A673 (cell line): ENCODE results near the gene AATF. TPM values are rescaled to one million over a fixed set of nuclear protein-coding genes. Genes with fewer than 3 reads are reported as not detected.

Experiments used
- BruUV-seq: library from RNA; stranded (reverse); fragments of 400-500 nt; replicated peaks from 2 replicates; lab custom pipeline; 2021; lab: Mats Ljungman, UMichigan
- CTCF ChIA-PET: fragments of 300-600 bp; sonication (Branson Sonifier 250); formaldehyde crosslinking; loops from one replicate; lab custom pipeline; 2022; ENCODE audit warnings: antibody characterized with exemption; lab: Charles Lee
- POLR2A ChIA-PET: fragments of 300-600 bp; sonication (Branson Sonifier 250); formaldehyde crosslinking; loops from one replicate; lab custom pipeline; 2022; ENCODE audit warnings: antibody characterized with exemption; ENCODE audit not compliant: low non-redundant PET; lab: Charles Lee
- DNase-seq: peaks from one replicate; pipeline ENCODE4 v3.0.0-alpha.2; 2015; ENCODE audit warnings: low spot score
- H3K27ac ChIP-seq: fragments of 200-600 bp; sonication (generic); 2 replicates; pipeline ENCODE4 v1.5.1; 2016; ENCODE audit warnings: mixed run types, low read depth, mild to moderate bottlenecking, mixed read lengths, antibody characterized with exemption, low read length; ENCODE audit not compliant: poor library complexity, severe bottlenecking
- H3K27me3 ChIP-seq: fragments of 200-600 bp; sonication (generic); replicated peaks from 2 replicates; pipeline ENCODE4 v1.6.1; 2017; ENCODE audit warnings: mixed run types, low read depth, mild to moderate bottlenecking, mixed read lengths, antibody characterized with exemption, low read length; ENCODE audit not compliant: insufficient read depth, poor library complexity
- H3K36me3 ChIP-seq: fragments of 200-600 bp; sonication (generic); 2 replicates; pipeline ENCODE4 v1.6.1; 2016; ENCODE audit warnings: mixed run types, mild to moderate bottlenecking, mixed read lengths, antibody characterized with exemption, low read length; ENCODE audit not compliant: insufficient read depth, poor library complexity, severe bottlenecking
- H3K4me1 ChIP-seq: fragments of 200-600 bp; sonication (generic); 2 replicates; pipeline ENCODE4 v1.6.1; 2017; ENCODE audit warnings: mixed run types, mild to moderate bottlenecking, mixed read lengths, antibody characterized with exemption, low read length; ENCODE audit not compliant: insufficient read depth, poor library complexity, severe bottlenecking
- H3K4me3 ChIP-seq: fragments of 200-600 bp; sonication (generic); 2 replicates; pipeline ENCODE4 v1.5.1; 2016; ENCODE audit warnings: low read depth, mixed run types, mild to moderate bottlenecking, mixed read lengths, low read length; ENCODE audit not compliant: poor library complexity, severe bottlenecking
- H3K9me3 ChIP-seq: fragments of 200-600 bp; sonication (generic); 2 replicates; pipeline ENCODE4 v1.6.1; 2016; ENCODE audit warnings: mixed run types, low read depth, mild to moderate bottlenecking, mixed read lengths, antibody characterized with exemption, low read length; ENCODE audit not compliant: poor library complexity, severe bottlenecking
- EZH2 ChIP-seq: fragments of 200-600 bp; sonication (generic); IDR thresholded peaks from 2 replicates; pipeline ENCODE4 v1.6.1; 2017; ENCODE audit warnings: borderline replicate concordance, low read depth, mild to moderate bottlenecking, mixed read lengths, antibody characterized with exemption, low read length; ENCODE audit not compliant: poor library complexity, severe bottlenecking
- intact Hi-C: fragments of 100-400 bp; cut with micrococcal nuclease; formaldehyde crosslinking; loops from one replicate; pipeline ENCODE4 v1.10.0; 2022; ENCODE audit not compliant: unreplicated experiment
- total RNA-seq: library from RNA; stranded (reverse); gene quantifications from 2 replicates; pipeline ENCODE4 v1.2.3, GENCODE V29; 2021
- TF ChIP-seq, protein P1 (sequence below): fragments of 300-800, 200-600 bp; sonication (generic); conservative IDR thresholded peaks from 2 replicates; pipeline ENCODE4 v1.5.1; 2017; ENCODE audit warnings: low read depth, mild to moderate bottlenecking, antibody characterized with exemption, low read length, moderate library complexity, mixed read lengths

Gene AATF
- total RNA-seq, 1 experiment from 2014 or later = 51.3 TPM

DNA sequence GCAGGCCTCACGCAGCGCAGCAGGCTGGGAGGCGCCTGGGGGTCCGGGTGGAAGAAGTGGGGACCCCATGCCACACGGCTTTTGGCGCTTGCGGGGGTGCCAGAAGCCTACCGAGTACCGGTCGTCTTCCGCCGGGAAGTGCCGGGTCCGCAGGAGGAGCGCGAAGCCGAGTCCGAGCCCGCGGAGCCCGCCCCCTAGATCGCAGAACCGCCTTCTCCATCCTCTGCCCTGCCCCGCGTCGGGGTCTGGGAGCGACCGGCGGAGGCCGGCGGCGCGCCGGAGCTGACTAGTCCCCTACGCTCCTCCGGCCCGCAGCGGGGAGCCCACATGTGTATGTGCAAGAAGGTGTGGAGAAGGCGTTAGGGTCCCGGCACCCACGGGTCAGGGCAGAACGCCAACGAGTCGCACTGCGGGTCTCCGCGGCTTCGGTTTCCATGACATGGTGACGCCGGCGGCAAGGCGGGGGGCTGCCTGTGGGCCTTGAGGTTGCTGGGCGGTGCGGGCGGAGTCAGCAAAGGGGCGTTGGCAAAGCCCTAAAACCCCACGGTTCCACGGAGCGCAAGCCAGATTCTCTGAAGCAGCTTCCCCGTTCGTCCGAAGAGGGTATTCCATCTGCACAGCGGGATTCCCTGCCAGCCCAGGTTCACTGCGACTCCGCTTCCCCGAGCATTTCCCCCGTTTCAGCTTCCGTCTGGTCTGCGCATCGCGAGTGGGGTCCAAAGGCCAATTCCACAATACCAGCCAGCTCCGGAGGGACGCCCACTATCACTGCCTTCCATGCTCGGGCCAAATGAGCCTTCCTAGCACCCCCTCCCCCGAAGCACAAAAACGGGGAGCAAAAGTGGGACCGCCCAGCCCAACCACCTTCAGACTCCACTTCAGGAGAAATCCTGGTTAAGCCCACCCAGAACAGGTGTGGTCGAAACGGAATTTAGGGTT is 13.8 kb upstream of the AATF start:
- TF ChIP-seq, protein P1, sequence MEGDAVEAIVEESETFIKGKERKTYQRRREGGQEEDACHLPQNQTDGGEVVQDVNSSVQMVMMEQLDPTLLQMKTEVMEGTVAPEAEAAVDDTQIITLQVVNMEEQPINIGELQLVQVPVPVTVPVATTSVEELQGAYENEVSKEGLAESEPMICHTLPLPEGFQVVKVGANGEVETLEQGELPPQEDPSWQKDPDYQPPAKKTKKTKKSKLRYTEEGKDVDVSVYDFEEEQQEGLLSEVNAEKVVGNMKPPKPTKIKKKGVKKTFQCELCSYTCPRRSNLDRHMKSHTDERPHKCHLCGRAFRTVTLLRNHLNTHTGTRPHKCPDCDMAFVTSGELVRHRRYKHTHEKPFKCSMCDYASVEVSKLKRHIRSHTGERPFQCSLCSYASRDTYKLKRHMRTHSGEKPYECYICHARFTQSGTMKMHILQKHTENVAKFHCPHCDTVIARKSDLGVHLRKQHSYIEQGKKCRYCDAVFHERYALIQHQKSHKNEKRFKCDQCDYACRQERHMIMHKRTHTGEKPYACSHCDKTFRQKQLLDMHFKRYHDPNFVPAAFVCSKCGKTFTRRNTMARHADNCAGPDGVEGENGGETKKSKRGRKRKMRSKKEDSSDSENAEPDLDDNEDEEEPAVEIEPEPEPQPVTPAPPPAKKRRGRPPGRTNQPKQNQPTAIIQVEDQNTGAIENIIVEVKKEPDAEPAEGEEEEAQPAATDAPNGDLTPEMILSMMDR = no peak
- TF ChIP-seq EZH2 = peak; percentile 48
- peak overlapping the region; percentile 23 for H3K4me3 ChIP-seq
- intact Hi-C loops = no loop called here
- CTCF ChIA-PET = no interaction called here
- POLR2A ChIA-PET = no interaction called here
- no peaks in the 10 kb centered on the region for H3K9me3 ChIP-seq
- no TSS peak for BruUV-seq
- no peak overlapping the region for H3K27ac ChIP-seq
- DNase-seq = no peak
- H3K36me3 ChIP-seq = no peaks in the 10 kb centered on the region
- H3K4me1 ChIP-seq = peaks cover 16% of the 10 kb centered on the region
- H3K27me3 ChIP-seq = peaks cover 98% of the 10 kb centered on the region

DNA sequence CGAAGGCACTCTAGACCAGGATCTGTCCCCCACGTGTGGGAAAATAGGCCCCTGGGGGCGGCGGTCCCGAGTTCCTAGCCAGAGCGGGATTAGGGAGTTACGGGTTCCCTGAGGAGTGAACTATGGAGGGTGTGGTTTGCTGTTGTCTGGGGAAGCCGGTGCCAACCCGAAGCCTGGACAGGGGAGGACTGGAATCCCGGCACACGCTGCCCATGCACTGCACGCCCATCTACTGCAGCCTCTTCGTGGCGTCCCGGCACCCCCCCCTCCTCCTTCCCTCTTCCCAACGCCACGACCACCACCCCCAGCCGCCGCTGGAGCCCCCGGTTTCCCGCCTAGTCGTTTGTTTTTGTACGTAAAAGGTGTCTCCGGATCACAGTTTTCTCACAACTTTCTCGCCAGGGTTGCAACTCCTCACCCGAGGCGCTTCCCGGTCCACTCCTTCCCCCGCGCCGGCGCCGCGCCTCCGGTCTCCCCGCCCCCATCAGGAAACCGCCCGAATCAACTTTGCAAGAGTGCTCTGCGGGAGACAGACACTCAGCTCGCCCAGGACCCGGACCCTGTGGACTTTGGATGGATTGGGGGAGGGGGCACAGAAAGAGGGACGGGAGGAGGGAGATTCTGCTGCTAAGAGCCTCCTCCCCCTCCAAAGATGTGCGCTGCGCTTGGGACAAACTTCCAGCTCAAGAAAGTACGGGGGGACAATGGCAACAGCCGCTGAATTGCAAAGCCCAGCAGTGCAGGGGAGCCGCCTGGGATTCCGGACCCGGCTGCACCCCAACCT is 12.9 kb upstream of the AATF start:
- Histone ChIP-seq H3K4me3 (peak overlapping the region; percentile 23), H3K36me3 (no peaks in the 10 kb centered on the region), H3K9me3 (no peaks in the 10 kb centered on the region), H3K27ac (no peak overlapping the region), H3K4me1 (peaks cover 16% of the 10 kb centered on the region), H3K27me3 (peaks cover 97% of the 10 kb centered on the region)
- CTCF ChIA-PET = no interaction called here
- no TSS peak for BruUV-seq
- DNase-seq = no peak
- intact Hi-C loops = no loop called here
- peak; percentile 57 for TF ChIP-seq EZH2
- TF ChIP-seq, protein P1 = no peak
- POLR2A ChIA-PET = no interaction called here

DNA sequence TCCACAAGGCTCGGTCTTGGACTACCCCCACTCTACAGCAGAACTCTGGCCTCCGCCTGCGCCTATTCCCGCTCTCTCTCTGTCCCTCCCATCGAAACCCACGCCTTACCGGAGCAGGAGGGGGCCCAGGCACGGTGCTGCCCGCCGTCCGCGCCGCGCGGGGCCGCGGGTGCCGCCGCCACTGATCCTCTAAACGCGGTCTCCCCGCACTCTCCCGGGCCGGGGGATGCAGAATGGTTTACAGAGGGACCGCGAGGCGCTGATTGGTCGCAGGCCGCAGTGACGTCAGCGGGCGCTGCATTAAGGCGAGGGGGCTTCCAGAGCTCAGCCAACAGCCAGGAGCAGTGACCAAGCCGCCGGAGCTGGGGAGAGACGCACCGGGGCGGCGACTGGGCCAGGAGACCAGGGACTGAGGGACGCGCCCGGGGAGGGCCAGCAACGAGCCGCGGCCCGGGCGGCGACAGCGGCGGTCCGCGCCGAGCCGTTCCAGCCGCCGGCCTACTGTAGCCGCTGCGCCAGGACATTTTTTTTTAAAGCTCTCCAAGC is 12.2 kb upstream of the AATF start:
- CTCF ChIA-PET = no interaction called here
- no peaks in the 10 kb centered on the region for H3K36me3 ChIP-seq
- H3K27ac ChIP-seq = no peak overlapping the region
- no peaks in the 10 kb centered on the region for H3K9me3 ChIP-seq
- H3K4me1 ChIP-seq = peaks cover 16% of the 10 kb centered on the region
- no TSS peak for BruUV-seq
- H3K4me3 ChIP-seq = peak overlapping the region; percentile 23
- intact Hi-C loops = no loop called here
- POLR2A ChIA-PET = no interaction called here
- DNase-seq = no peak
- peaks cover 97% of the 10 kb centered on the region for H3K27me3 ChIP-seq
- TF ChIP-seq, protein P1 = no peak
- TF ChIP-seq EZH2 = peak; percentile 60
